CMK (cell line): ENCODE measurements around the gene TECPR2.
"Not testable (repeated sequence)": the region's sequence is repeated elsewhere in the genome, so short reads cannot be mapped to it uniquely, and the experiment has no call there.

ENCODE experiments used
- DNase-seq: peaks from one replicate; pipeline ENCODE4 v3.0.0-alpha.2; 2010; ENCODE audit warnings: low read depth

TECPR2 gene, protein sequence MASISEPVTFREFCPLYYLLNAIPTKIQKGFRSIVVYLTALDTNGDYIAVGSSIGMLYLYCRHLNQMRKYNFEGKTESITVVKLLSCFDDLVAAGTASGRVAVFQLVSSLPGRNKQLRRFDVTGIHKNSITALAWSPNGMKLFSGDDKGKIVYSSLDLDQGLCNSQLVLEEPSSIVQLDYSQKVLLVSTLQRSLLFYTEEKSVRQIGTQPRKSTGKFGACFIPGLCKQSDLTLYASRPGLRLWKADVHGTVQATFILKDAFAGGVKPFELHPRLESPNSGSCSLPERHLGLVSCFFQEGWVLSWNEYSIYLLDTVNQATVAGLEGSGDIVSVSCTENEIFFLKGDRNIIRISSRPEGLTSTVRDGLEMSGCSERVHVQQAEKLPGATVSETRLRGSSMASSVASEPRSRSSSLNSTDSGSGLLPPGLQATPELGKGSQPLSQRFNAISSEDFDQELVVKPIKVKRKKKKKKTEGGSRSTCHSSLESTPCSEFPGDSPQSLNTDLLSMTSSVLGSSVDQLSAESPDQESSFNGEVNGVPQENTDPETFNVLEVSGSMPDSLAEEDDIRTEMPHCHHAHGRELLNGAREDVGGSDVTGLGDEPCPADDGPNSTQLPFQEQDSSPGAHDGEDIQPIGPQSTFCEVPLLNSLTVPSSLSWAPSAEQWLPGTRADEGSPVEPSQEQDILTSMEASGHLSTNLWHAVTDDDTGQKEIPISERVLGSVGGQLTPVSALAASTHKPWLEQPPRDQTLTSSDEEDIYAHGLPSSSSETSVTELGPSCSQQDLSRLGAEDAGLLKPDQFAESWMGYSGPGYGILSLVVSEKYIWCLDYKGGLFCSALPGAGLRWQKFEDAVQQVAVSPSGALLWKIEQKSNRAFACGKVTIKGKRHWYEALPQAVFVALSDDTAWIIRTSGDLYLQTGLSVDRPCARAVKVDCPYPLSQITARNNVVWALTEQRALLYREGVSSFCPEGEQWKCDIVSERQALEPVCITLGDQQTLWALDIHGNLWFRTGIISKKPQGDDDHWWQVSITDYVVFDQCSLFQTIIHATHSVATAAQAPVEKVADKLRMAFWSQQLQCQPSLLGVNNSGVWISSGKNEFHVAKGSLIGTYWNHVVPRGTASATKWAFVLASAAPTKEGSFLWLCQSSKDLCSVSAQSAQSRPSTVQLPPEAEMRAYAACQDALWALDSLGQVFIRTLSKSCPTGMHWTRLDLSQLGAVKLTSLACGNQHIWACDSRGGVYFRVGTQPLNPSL (N-terminal part only)

GRCh38 chr14:102362545-102363181, at the start of gene TECPR2, which contains the start of gene CINP:
Gene TECPR2 (plus strand): TSS chr14:102362941. CDS start chr14:102376722, 13,781 bp downstream.
Gene CINP (minus strand): TSS chr14:102362890. CDS start chr14:102362851, 39 bp downstream.
- peak; percentile 70 for DNase-seq

DNA sequence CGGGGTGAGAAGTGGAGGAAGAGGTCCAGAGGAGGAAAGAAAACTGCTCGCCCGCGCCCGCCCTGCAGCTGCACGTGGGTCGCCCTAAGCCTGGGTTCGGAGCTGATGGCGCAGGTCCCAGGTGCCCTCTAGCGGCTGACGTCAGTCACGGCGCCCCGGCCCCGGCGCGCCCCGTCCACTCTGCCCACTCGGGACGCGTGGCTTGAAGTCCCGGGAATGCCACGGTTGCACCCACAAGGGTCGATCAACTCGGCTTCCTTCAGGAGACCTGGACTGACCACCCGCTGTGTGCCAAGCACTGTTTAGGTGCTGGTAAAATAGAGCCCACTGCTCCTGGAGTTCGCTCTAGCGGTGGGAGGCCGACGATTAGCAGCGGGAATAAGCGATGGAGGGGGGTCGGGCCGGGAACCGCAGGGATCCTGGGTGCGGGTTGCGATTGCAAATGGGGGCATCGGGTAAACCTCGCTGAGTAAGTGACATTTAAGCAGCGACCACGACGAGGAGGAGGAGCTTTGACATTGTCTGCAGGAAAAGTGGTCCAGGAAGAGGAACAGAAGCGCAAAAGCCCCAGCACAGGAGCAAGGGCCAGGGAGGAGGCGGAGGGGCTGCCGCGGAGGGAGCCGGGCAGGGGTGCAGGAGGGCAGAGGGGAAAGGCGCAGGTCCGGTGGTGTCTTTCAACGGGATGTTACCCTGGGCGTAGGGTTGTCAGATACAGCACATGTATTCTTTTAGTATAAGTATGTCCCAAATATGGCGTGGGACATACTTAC, 48.3 kb upstream of the TECPR2 start:
- DNase-seq = no peak

GRCh38 chr14:102315121-102315520, 47.6 kb upstream of the TECPR2 start:
- no peak for DNase-seq

GRCh38 chr14:102316338-102316742, 46.4 kb upstream of the TECPR2 start:
- DNase-seq = no peak

DNA sequence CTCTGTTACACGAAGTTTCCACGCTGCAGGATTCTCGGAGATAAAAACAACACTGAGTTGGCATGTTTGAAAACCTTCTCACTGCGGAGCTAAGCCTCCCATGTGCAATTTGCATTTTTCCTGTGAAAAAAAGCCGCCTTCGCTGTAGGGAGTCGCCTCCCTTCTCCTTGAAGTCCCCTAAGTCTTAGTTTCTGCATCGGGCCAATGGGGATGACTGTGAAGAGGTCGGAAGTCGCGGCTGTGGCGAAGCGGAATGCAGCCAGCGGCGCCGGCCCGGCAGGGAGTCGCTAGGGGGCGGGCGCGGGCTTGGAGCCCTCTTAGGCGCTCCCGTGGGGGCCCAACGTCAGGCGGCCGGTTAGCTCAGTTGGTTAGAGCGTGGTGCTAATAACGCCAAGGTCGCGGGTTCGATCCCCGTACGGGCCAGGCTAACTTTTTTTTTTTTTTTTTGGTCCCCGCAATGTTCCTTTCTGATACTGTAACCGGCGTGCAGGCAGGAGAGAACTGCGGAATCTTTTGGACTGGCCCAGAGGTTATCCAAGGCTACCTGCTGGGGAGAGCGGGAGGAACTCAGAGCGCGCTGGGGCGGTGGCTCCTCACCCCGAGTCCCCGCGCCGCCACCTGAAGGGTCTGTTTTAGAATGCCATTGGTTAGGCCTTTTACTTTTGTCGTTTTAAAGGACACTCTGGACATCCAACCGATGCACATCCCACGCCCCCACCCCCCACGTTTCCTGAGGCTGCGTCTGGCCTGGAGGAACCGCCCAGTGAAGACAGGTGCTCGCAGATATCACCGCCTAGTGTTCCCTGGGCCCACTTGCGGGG, 45.8 kb upstream of the TECPR2 start:
- peak; percentile 77 for DNase-seq

DNA sequence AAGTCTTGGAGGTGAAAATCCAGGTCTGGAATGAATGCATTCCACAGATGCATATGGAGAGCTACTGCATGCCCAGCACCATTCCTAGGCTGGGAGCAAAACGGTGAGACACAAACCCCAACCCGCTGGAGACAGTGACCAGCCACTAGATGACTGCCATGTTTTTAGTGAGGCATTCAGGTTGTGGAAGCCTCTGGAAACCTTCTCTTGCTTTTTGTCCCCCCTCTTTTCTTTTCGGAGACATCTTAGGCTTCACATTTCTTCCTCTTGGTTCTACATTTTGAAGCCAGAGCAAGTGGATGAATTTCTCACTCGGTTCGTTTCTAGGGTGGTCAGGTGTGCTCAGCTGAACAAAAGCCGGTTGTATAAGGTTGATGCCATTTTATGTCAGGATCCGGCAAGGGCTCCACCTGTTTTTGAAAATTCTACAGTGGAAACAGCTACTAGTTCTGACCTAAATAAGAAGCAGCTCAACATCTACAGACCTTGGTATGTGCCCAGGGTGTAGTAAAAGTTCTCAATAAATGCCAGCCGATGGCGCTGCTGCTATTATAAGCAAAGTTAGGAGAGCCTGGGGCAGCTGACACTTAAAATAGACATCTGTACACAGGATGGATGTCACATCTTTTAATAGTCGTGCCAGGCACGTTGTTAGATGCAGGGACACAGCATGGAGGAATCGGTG, 45.0 kb upstream of the TECPR2 start:
- DNase-seq = no peak

- no peak for DNase-seq
Observed at GRCh38 chr14:102318781-102319276, 43.9 kb upstream of the TECPR2 start.

GRCh38 chr14:102319351-102320032, 43.2 kb upstream of the TECPR2 start, which contains the start of gene ZNF839:
Gene ZNF839 (plus strand): TSS chr14:102319746. CDS start chr14:102319766, 20 bp downstream.
- peak; percentile 55 for DNase-seq

- no peak for DNase-seq
Observed at GRCh38 chr14:102320033-102320660, 42.6 kb upstream of the TECPR2 start.

DNA sequence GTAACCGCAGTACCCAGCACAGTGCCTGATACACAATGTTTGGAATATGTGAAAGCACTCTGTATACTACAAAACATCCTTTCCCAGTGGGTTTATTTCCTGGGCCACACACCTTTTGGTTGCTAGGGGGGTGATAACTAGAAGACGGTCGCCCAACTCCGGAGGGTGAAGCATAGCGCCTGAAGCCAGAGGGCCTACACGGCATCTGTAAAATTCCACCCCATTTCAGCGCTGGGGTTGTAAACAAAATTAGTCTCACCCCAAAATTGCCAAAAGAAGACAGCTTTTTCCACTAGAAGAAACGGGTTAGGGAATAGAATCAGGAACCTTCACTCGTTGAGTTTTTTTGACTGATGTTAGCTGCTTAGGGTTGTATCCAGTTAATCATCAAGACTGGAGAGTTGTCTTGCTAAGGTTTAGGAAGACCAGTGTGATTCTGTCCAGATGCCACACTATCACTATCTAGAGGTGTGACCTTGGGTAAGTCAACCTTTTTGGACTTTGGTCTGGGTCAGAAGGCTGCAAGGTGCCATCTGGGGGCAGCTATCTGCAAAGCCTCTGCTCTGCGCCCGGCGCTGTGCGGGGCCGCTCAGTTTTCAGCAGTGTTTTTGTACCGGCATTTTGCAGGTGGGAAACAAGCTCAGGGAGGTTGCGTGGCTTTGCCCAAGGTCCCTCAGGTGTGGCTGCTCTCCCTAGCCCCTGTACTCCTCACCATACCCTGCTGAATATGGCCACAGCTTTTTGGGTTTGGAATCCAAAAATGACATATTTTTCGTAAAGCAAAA, 41.9 kb upstream of the TECPR2 start:
- no peak for DNase-seq

- no peak for DNase-seq
Observed at GRCh38 chr14:102321456-102322422, 41.0 kb upstream of the TECPR2 start.

GRCh38 chr14:102323102-102323501, 39.6 kb upstream of the TECPR2 start:
- no peak for DNase-seq

DNA sequence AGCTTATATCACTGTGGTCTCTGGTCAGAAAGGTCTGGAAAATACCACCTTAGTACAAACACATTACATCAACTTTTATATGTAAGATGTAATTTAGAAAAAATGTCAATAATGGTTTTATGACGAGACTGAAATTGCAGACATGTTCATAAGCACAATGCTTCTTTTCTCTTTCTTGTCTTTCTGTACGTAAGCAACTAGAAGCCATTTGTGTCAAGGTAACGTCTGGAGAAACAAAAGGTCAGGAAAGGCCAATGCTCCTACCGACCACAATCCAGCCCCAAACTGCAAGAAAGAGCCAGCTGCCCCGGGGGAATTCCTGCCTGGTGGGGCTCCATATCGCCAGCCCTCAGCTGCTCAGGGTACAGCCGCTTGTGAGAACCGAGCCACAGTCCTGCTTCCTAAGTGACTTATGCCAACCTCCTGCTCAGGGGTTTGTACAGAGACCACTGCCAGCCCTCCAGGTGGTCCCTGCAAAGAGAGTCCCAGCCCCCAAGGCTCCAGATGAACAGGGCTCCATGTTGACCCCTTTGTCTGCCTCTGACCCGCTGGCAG, 36.9 kb upstream of the TECPR2 start:
- no peak for DNase-seq

- no peak for DNase-seq
Observed at GRCh38 chr14:102326583-102326982, 36.2 kb upstream of the TECPR2 start.

DNA sequence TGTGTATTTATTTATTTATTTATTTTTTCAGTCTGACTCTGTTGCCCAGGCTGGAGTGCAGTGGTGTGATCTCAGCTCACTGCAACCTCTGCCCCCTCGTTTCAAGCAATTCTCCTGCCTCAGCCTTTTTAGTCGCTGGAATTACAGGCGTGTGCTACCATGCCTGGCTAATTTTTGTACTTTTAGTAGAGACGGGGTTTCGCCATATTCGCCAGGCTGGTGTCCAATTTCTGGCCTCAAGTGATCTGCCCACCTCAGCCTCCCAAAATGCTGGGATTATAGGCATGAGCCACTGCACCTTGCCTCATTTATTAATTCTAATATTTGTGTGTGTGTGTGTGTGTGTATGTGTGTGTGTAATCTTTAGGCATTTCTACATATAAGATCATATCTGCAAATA, 33.4 kb upstream of the TECPR2 start:
- DNase-seq = not testable (repeated sequence)

DNA sequence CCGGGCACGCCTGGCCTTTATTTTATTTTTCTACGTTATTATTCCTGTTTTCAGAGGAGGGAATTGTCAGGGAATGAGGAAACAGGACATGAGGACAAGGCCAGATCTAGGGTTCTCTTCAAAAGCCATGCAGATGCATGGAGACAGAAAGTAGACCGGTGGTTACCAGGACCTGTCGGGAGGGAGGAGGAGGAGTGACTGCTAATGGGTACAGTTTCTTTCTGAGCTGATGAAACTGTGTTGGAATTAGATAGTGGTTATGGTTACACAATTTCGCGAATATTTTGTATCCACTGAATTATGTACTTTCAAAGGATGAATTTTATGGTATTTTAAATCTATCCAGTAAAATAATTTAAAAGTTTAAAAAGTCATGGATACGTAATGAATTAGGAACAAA, 31.9 kb upstream of the TECPR2 start:
- DNase-seq = no peak
